Measurements from ENCODE around the gene RPS29. TPM values are rescaled to one million over a fixed set of nuclear protein-coding genes. Genes with fewer than 3 reads are reported as not detected.
A peak's percentile ranks its signal among the peaks of the same experiment; 100 is the strongest.

Gene RPS29
- 345 and 424 TPM in 2 replicates for total RNA-seq (2013; cell fraction: nucleolus; rRNA removed)
- total RNA-seq (2014; rRNA removed), result 4,733 and 4,923 TPM in 2 replicates
- 3,284 and 3,322 TPM in 2 replicates for total RNA-seq (2014; rRNA removed; fragmentation: Illumina TruSeq; extraction: Trizol)
- total RNA-seq (2021), result 2,727 and 2,890 TPM in 2 replicates
- 3,291 TPM for polyA plus RNA-seq (2011; ENCODE audit: low read depth)
- polyA plus RNA-seq (2011; rRNA removed), result 3,967 and 5,760 TPM in 2 replicates
- polyA plus RNA-seq (2011; cell fraction: cytosol; rRNA removed), result 7,866 and 27,616 TPM in 2 replicates
- polyA plus RNA-seq (2011; cell fraction: nucleus; rRNA removed), result 1,846 and 2,118 TPM in 2 replicates
- polyA plus RNA-seq (2012), result 13,737 and 20,851 TPM in 2 replicates
- 3,829 and 3,986 TPM in 2 replicates for polyA plus RNA-seq (2014; fragmentation: Illumina TruSeq; extraction: Trizol)
- polyA plus RNA-seq (2014; fragmentation: Nextera tagmentation; extraction: Ambion mirVana), result 1,000 to 10,000 TPM; 7,374 to 7,763 TPM
- polyA plus RNA-seq (2014; rRNA removed), result 10,815 and 11,432 TPM in 2 replicates
- 1,000 to 10,000 TPM; 2,685 to 2,702 TPM for polyA plus RNA-seq (2016; fragmentation: Nextera tagmentation; extraction: Ambion mirVana)
- polyA minus RNA-seq (2011; rRNA and poly(A)+ RNA removed), result 879 and 1,132 TPM in 2 replicates
- polyA minus RNA-seq (2011; cell fraction: cytosol; rRNA and poly(A)+ RNA removed), result 471 and 480 TPM in 2 replicates
- polyA minus RNA-seq (2011; cell fraction: nucleus; rRNA and poly(A)+ RNA removed), result 234 and 334 TPM in 2 replicates
- Bru-seq, nascent RNA, result percentile 92 among the genes with signal in this experiment
- BruChase-seq, experiment 1, labeled RNA remaining after a 6-hour chase, result percentile 87 among the genes with signal in this experiment
- BruChase-seq, experiment 2, labeled RNA remaining after a 2-hour chase, result percentile 84 among the genes with signal in this experiment
- long read RNA-seq, experiment 1, full-length matches to known transcripts, result 106 of 106 reads
- long read RNA-seq, experiment 1, partial matches to known transcripts, result 0 of 106 reads
- long read RNA-seq, experiment 1, other reads (novel, unspliced or antisense), result 0 of 106 reads
- long read RNA-seq, experiment 2, full-length matches to known transcripts, result 989 of 993 reads
- long read RNA-seq, experiment 2, partial matches to known transcripts, result 0 of 993 reads
- long read RNA-seq, experiment 2, other reads (novel, unspliced or antisense), result 4 of 993 reads

- Histone ChIP-seq H3K4me1 (ENCODE audit: control insufficient read depth, insufficient read depth, low read length) (no peaks in the 10 kb centered on the region), H3K27ac (ENCODE audit: control insufficient read depth, insufficient read depth) (peak within 1 kb of the TSS; percentile 99), H3K36me3 (ENCODE audit: control insufficient read depth in 2 of 2, insufficient read depth in 2 of 2, low read length in 1 of 2) (peaks cover 2 to 13% of the 10 kb centered on the region in 2 experiments; a peak in 2 of 4 replicates), H3K9ac (ENCODE audit: control insufficient read depth, insufficient read depth, low read length) (peak within 1 kb of the TSS; percentile 99), H3K4me3 (peak within 1 kb of the TSS; percentile 90), H3K4me2 (ENCODE audit: control insufficient read depth, insufficient read depth) (peak within 1 kb of the TSS; percentile 76), H3K79me2 (ENCODE audit: control insufficient read depth, insufficient read depth, low read length) (peaks cover 52% of the 10 kb centered on the region), H2AFZ (ENCODE audit: control insufficient read depth, low read depth, low read length) (peak within 1 kb of the TSS; percentile 77), H3K27me3 (replicated peaks in 1 of 2; ENCODE audit: control insufficient read depth in 2 of 2, insufficient read depth in 2 of 2, low read length in 1 of 2) (no peaks in the 10 kb centered on the region), H3K9me3 (replicated peaks; ENCODE audit: control insufficient read depth, insufficient read depth, low read length) (no peaks in the 10 kb centered on the region), H4K20me1 (ENCODE audit: control insufficient read depth, insufficient read depth) (peaks cover 4% of the 10 kb centered on the region; the same call in 1 of the 2 replicates)
- DNase-seq (ENCODE audit: low read depth, low spot score) (peak; percentile 99), FAIRE-seq (peak; percentile 97), ATAC-seq (peak; percentile 84)
- SMC1A ChIA-PET (ENCODE audit: uncharacterized antibody, unreplicated experiment), result interaction anchor here (0.8 to 2.8 kb wide), 13 partner anchors 9 to 266 kb away, joined by 3 to 12 read pairs (median 5); partner anchors contain the start of genes LRR1, MGAT2, NEMF and RPL36AL
- CTCF ChIA-PET, result interaction anchor here (0.6 to 5.6 kb wide), 16 partner anchors 11 to 1064 kb away, joined by 3 to 75 read pairs (median 4); partner anchors contain the start of genes LRR1, MGAT2, POLE2 and RPL36AL
- POLR2A ChIA-PET, result interaction anchor here (0.6 to 5.4 kb wide), 13 partner anchors 11 to 290 kb away, joined by 3 to 62 read pairs (median 5); partner anchors contain the start of genes KLHDC2, LRR1, MGAT2 and RPL36AL
- RAD21 ChIA-PET (ENCODE audit: unreplicated experiment), result interaction anchor here (0.7 to 4.2 kb wide), 10 partner anchors 10 to 277 kb away, joined by 3 to 27 read pairs (median 10); partner anchors contain the start of genes LRR1, MGAT2 and RPL36AL
- WGBS (ENCODE audit: insufficient coverage, insufficient replicate concordance, low lambda C conversion rate, missing lambda C conversion rate), result under 1% methylated on average over 54 of the region's 55 CpGs
- in situ Hi-C loops (cut with MboI), result no loop called here
- BruUV-seq (replicated peaks), result no TSS peak
- intact Hi-C loops (cut with micrococcal nuclease; ENCODE audit: unreplicated experiment), result loop anchor here (1.0 to 5.0 kb wide), 4 partner anchors 12 to 124 kb away; partner anchors contain the start of genes DNAAF2, LRR1, MGAT2 and RPL36AL
- TF ChIP-seq EZH2 (IDR thresholded peaks at IDR 0.05; ENCODE audit: borderline replicate concordance, control insufficient read depth, low read depth, low read length), result no peak
- TF ChIP-seq RAD21 (IDR thresholded peaks at IDR 0.05; ENCODE audit: insufficient read depth, low read depth, low read length), result no peak
- TF ChIP-seq NRF1 (conservative IDR thresholded peaks at IDR 0.05; ENCODE audit: low read depth, low read length), result peak; percentile 88
- peak; percentile 69; the same call in 1 of the 2 replicates for TF ChIP-seq LARP7 (IDR thresholded peaks at IDR 0.05)
- TF ChIP-seq PML (IDR thresholded peaks at IDR 0.05; ENCODE audit: low read length), result peak; percentile 97
- TF ChIP-seq E4F1 (IDR thresholded peaks at IDR 0.05; ENCODE audit: borderline replicate concordance, partially characterized antibody), result no peak
- TF ChIP-seq MAX (IDR thresholded peaks at IDR 0.05; ENCODE audit: low read depth, low read length), result no peak; the same call in 1 of the 2 replicates
- TF ChIP-seq BCL11A (IDR thresholded peaks at IDR 0.05; ENCODE audit: low read depth, low read length), result no peak
- TF ChIP-seq SUZ12 (IDR thresholded peaks at IDR 0.05; ENCODE audit: unreplicated experiment), result no peak
- TF ChIP-seq, protein P1, sequence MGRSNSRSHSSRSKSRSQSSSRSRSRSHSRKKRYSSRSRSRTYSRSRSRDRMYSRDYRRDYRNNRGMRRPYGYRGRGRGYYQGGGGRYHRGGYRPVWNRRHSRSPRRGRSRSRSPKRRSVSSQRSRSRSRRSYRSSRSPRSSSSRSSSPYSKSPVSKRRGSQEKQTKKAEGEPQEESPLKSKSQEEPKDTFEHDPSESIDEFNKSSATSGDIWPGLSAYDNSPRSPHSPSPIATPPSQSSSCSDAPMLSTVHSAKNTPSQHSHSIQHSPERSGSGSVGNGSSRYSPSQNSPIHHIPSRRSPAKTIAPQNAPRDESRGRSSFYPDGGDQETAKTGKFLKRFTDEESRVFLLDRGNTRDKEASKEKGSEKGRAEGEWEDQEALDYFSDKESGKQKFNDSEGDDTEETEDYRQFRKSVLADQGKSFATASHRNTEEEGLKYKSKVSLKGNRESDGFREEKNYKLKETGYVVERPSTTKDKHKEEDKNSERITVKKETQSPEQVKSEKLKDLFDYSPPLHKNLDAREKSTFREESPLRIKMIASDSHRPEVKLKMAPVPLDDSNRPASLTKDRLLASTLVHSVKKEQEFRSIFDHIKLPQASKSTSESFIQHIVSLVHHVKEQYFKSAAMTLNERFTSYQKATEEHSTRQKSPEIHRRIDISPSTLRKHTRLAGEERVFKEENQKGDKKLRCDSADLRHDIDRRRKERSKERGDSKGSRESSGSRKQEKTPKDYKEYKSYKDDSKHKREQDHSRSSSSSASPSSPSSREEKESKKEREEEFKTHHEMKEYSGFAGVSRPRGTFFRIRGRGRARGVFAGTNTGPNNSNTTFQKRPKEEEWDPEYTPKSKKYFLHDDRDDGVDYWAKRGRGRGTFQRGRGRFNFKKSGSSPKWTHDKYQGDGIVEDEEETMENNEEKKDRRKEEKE (IDR thresholded peaks at IDR 0.05), result no peak
- TF ChIP-seq TAF1 (IDR thresholded peaks at IDR 0.05; ENCODE audit: borderline replicate concordance, low read depth, low read length), result peak; percentile 95
These were observed at the start of gene RPS29 for GRCh38 chr14:49585803-49586672. Gene RPS29 (minus strand): TSS chr14:49586380. CDS start chr14:49586346, 34 bp downstream.

Measured in GM12878 (cell line).